Activated CD4-positive, alpha-beta memory T cell treated with anti-CD3 and anti-CD28 coated beads, Interleukin-2, amount 10 ng/mL, durations not matched to agents 7 days and 5 days (primary cell): Measurements from ENCODE around the gene NLK. TPM values are rescaled to one million over a fixed set of nuclear protein-coding genes. Genes with fewer than 3 reads are reported as not detected.
"Not testable (repeated sequence)": the region's sequence is repeated elsewhere in the genome, so short reads cannot be mapped to it uniquely, and the experiment has no call there.

Experiments used
- CTCF ChIA-PET: fragments of 350-600 bp; sonication (Branson Sonifier 250); formaldehyde crosslinking; loops from one replicate; lab custom pipeline; 2021; ENCODE audit warnings: antibody characterized with exemption, inconsistent platforms; lab: Charles Lee
- POLR2A ChIA-PET: fragments of 350-600 bp; sonication (Branson Sonifier 250); formaldehyde crosslinking; loops from one replicate; lab custom pipeline; 2021; ENCODE audit warnings: antibody characterized with exemption; lab: Charles Lee
- DNase-seq: peaks from one replicate; pipeline ENCODE4 v3.0.0-alpha.2; 2020
- H3K27ac Mint-ChIP-seq: one replicate; pipeline ENCODE4 v1.8.0; 2021; ENCODE audit warnings: mild to moderate bottlenecking, mixed read lengths
- H3K27me3 Mint-ChIP-seq: one replicate; pipeline ENCODE4 v1.8.0; 2021; ENCODE audit warnings: mixed read lengths
- H3K36me3 Mint-ChIP-seq: one replicate; pipeline ENCODE4 v1.8.0; 2021; ENCODE audit warnings: low read depth, mixed read lengths
- H3K4me1 Mint-ChIP-seq: one replicate; pipeline ENCODE4 v1.8.0; 2021; ENCODE audit warnings: mixed read lengths
- H3K4me3 Mint-ChIP-seq: one replicate; pipeline ENCODE4 v1.8.0; 2021; ENCODE audit warnings: mild to moderate bottlenecking, mixed read lengths
- H3K9me3 Mint-ChIP-seq: one replicate; pipeline ENCODE4 v1.8.0; 2021; ENCODE audit warnings: mixed read lengths
- total RNA-seq, 2 experiments: library from RNA; stranded (reverse); gene quantifications; one replicate each; pipeline ENCODE4 v1.2.3, GENCODE V29; 2021

The NLK gene
- total RNA-seq, 2 experiments from 2014 or later, result 10.7 to 12.8 TPM

GRCh38 chr17:28018439-28019070, 23.9 kb upstream of the NLK start:
- no peaks in the 10 kb centered on the region for H3K4me1 Mint-ChIP-seq
- H3K9me3 Mint-ChIP-seq, result no peaks in the 10 kb centered on the region
- no peaks in the 10 kb centered on the region for H3K36me3 Mint-ChIP-seq
- no peak overlapping the region for H3K4me3 Mint-ChIP-seq
- POLR2A ChIA-PET, result interaction anchor here (0.7 kb wide), 1 partner anchor 46 kb away, joined by 3 read pairs; no protein-coding TSS in a partner anchor
- CTCF ChIA-PET, result interaction anchor here (1.6 kb wide), 1 partner anchor 12 kb away, joined by 4 read pairs; no protein-coding TSS in a partner anchor
- peaks cover 15% of the 10 kb centered on the region for H3K27me3 Mint-ChIP-seq
- H3K27ac Mint-ChIP-seq, result no peak overlapping the region
- DNase-seq, result no peak

- no peak for DNase-seq
- ChIA-PET CTCF (interaction anchor here (0.6 kb wide), 1 partner anchor 137 kb away, joined by 3 read pairs; no protein-coding TSS in a partner anchor), POLR2A (interaction anchor here (1.0 kb wide), 1 partner anchor 262 kb away, joined by 3 read pairs; no protein-coding TSS in a partner anchor)
- Mint-ChIP-seq H3K4me3 (no peak overlapping the region), H3K36me3 (no peaks in the 10 kb centered on the region), H3K4me1 (no peaks in the 10 kb centered on the region), H3K27ac (no peak overlapping the region), H3K9me3 (no peaks in the 10 kb centered on the region), H3K27me3 (peaks cover 7% of the 10 kb centered on the region)
Measured at GRCh38 chr17:28020515-28020914, 22.0 kb upstream of the NLK start.

GRCh38 chr17:28029044-28029443, 13.4 kb upstream of the NLK start:
- CTCF ChIA-PET, result no interaction called here
- Mint-ChIP-seq H3K9me3 (no peaks in the 10 kb centered on the region), H3K27ac (no peak overlapping the region), H3K27me3 (no peaks in the 10 kb centered on the region), H3K4me3 (no peak overlapping the region), H3K4me1 (peaks cover 5% of the 10 kb centered on the region), H3K36me3 (no peaks in the 10 kb centered on the region)
- DNase-seq, result no peak
- POLR2A ChIA-PET, result no interaction called here

- peaks cover 10% of the 10 kb centered on the region for H3K4me1 Mint-ChIP-seq
- CTCF ChIA-PET, result interaction anchor here (1.4 to 1.8 kb wide), 2 partner anchors 11 to 13 kb away, joined by 4 read pairs; no protein-coding TSS in a partner anchor
- no peaks in the 10 kb centered on the region for H3K9me3 Mint-ChIP-seq
- H3K27me3 Mint-ChIP-seq, result no peaks in the 10 kb centered on the region
- POLR2A ChIA-PET, result no interaction called here
- H3K27ac Mint-ChIP-seq, result no peak overlapping the region
- H3K4me3 Mint-ChIP-seq, result no peak overlapping the region
- H3K36me3 Mint-ChIP-seq, result no peaks in the 10 kb centered on the region
- no peak for DNase-seq
Measured at GRCh38 chr17:28030386-28030785, 12.1 kb upstream of the NLK start.

- CTCF ChIA-PET, result interaction anchor here (1.4 to 1.8 kb wide), 2 partner anchors 10 to 14 kb away, joined by 4 read pairs; no protein-coding TSS in a partner anchor
- Mint-ChIP-seq H3K27ac (no peak overlapping the region), H3K27me3 (peaks cover 3% of the 10 kb centered on the region), H3K36me3 (no peaks in the 10 kb centered on the region), H3K9me3 (peaks cover 3% of the 10 kb centered on the region), H3K4me1 (peaks cover 10% of the 10 kb centered on the region), H3K4me3 (no peak overlapping the region)
- DNase-seq, result no peak
- POLR2A ChIA-PET, result no interaction called here
Measured at GRCh38 chr17:28031174-28031573, 11.3 kb upstream of the NLK start.

- ChIA-PET CTCF (no interaction called here), POLR2A (no interaction called here)
- no peak for DNase-seq
- peaks cover 11% of the 10 kb centered on the region for H3K27me3 Mint-ChIP-seq
- H3K36me3 Mint-ChIP-seq, result no peaks in the 10 kb centered on the region
- peaks cover 3% of the 10 kb centered on the region for H3K9me3 Mint-ChIP-seq
- H3K4me1 Mint-ChIP-seq, result peaks cover 11% of the 10 kb centered on the region
- no peak overlapping the region for H3K27ac Mint-ChIP-seq
- H3K4me3 Mint-ChIP-seq, result no peak overlapping the region
Measured at GRCh38 chr17:28033972-28034714, 8.3 kb upstream of the NLK start.

GRCh38 chr17:28035452-28035851, 7.0 kb upstream of the NLK start:
- H3K27ac Mint-ChIP-seq, H3K9me3 Mint-ChIP-seq, POLR2A ChIA-PET, H3K4me3 Mint-ChIP-seq, H3K36me3 Mint-ChIP-seq, CTCF ChIA-PET, DNase-seq: not testable (repeated sequence)
- Mint-ChIP-seq H3K4me1 (peaks cover 17% of the 10 kb centered on the region), H3K27me3 (peaks cover 13% of the 10 kb centered on the region)

- CTCF ChIA-PET, DNase-seq, POLR2A ChIA-PET, H3K36me3 Mint-ChIP-seq, H3K9me3 Mint-ChIP-seq, H3K4me3 Mint-ChIP-seq, H3K27ac Mint-ChIP-seq: not testable (repeated sequence)
- H3K4me1 Mint-ChIP-seq, result peaks cover 22% of the 10 kb centered on the region
- peaks cover 13% of the 10 kb centered on the region for H3K27me3 Mint-ChIP-seq
Measured at GRCh38 chr17:28035884-28036283, 6.6 kb upstream of the NLK start.

- peaks cover 13% of the 10 kb centered on the region for H3K27me3 Mint-ChIP-seq
- ChIA-PET CTCF (no interaction called here), POLR2A (no interaction called here)
- no peak for DNase-seq
- H3K4me1 Mint-ChIP-seq, result peaks cover 39% of the 10 kb centered on the region
- H3K36me3 Mint-ChIP-seq, result peaks cover 13% of the 10 kb centered on the region
- no peak overlapping the region for H3K4me3 Mint-ChIP-seq
- no peak overlapping the region for H3K27ac Mint-ChIP-seq
- peaks cover 3% of the 10 kb centered on the region for H3K9me3 Mint-ChIP-seq
Measured at GRCh38 chr17:28038802-28039201, 3.7 kb upstream of the NLK start.

- Mint-ChIP-seq H3K9me3 (peaks cover 3% of the 10 kb centered on the region), H3K4me1 (peaks cover 37% of the 10 kb centered on the region), H3K27ac (no peak overlapping the region), H3K4me3 (no peak overlapping the region), H3K27me3 (peaks cover 13% of the 10 kb centered on the region), H3K36me3 (peaks cover 14% of the 10 kb centered on the region)
- CTCF ChIA-PET, result interaction anchor here (1.0 kb wide), 1 partner anchor 145 kb away, joined by 3 read pairs; no protein-coding TSS in a partner anchor
- DNase-seq, result no peak
- POLR2A ChIA-PET, result no interaction called here
Measured at GRCh38 chr17:28039251-28039650, 3.2 kb upstream of the NLK start.

GRCh38 chr17:28040406-28040805, 2.1 kb upstream of the NLK start:
- no peak for DNase-seq
- Mint-ChIP-seq H3K27ac (no peak overlapping the region), H3K4me3 (peak overlapping the region; percentile 80), H3K36me3 (peaks cover 23% of the 10 kb centered on the region), H3K27me3 (peaks cover 13% of the 10 kb centered on the region), H3K9me3 (peaks cover 3% of the 10 kb centered on the region), H3K4me1 (peaks cover 44% of the 10 kb centered on the region)
- CTCF ChIA-PET, result interaction anchor here (1.0 to 1.2 kb wide), 3 partner anchors 10 to 146 kb away, joined by 3 to 5 read pairs (median 4); no protein-coding TSS in a partner anchor
- POLR2A ChIA-PET, result interaction anchor here (1.5 to 1.9 kb wide), 3 partner anchors 15 to 31 kb away, joined by 4 to 5 read pairs (median 4); no protein-coding TSS in a partner anchor

- H3K4me3 Mint-ChIP-seq, result peak overlapping the region; percentile 80
- no peaks in the 10 kb centered on the region for H3K9me3 Mint-ChIP-seq
- POLR2A ChIA-PET, result interaction anchor here (0.7 to 1.9 kb wide), 11 partner anchors 14 to 316 kb away, joined by 3 to 6 read pairs (median 3); partner anchors contain the start of genes LYRM9 and POLDIP2
- peak overlapping the region; percentile 78 for H3K27ac Mint-ChIP-seq
- DNase-seq, result peak; percentile 99
- H3K4me1 Mint-ChIP-seq, result peaks cover 53% of the 10 kb centered on the region
- H3K27me3 Mint-ChIP-seq, result peaks cover 9% of the 10 kb centered on the region
- H3K36me3 Mint-ChIP-seq, result peaks cover 27% of the 10 kb centered on the region
- CTCF ChIA-PET, result interaction anchor here (1.2 kb wide), 2 partner anchors 11 to 147 kb away, joined by 4 to 5 read pairs; no protein-coding TSS in a partner anchor
Measured at GRCh38 chr17:28041068-28041843, 1.2 kb upstream of the NLK start.
